ENCODE measurements around the gene PPIL1.

GRCh38 chr6:36853325-36853724 lies 21.3 kb downstream of the PPIL1 start:
- no peak for TF ChIP-seq POLR2A (IDR thresholded peaks at IDR 0.05; ENCODE audit: low read length)
- TF ChIP-seq, protein P1, sequence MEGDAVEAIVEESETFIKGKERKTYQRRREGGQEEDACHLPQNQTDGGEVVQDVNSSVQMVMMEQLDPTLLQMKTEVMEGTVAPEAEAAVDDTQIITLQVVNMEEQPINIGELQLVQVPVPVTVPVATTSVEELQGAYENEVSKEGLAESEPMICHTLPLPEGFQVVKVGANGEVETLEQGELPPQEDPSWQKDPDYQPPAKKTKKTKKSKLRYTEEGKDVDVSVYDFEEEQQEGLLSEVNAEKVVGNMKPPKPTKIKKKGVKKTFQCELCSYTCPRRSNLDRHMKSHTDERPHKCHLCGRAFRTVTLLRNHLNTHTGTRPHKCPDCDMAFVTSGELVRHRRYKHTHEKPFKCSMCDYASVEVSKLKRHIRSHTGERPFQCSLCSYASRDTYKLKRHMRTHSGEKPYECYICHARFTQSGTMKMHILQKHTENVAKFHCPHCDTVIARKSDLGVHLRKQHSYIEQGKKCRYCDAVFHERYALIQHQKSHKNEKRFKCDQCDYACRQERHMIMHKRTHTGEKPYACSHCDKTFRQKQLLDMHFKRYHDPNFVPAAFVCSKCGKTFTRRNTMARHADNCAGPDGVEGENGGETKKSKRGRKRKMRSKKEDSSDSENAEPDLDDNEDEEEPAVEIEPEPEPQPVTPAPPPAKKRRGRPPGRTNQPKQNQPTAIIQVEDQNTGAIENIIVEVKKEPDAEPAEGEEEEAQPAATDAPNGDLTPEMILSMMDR (IDR thresholded peaks at IDR 0.05): no peak
- TF ChIP-seq GATA3 (IDR thresholded peaks at IDR 0.05; ENCODE audit: borderline replicate concordance): no peak
- no peak for TF ChIP-seq SMC3 (IDR thresholded peaks at IDR 0.05)
- TF ChIP-seq RAD21 (conservative IDR thresholded peaks at IDR 0.05 in 1 of 2, IDR thresholded peaks at IDR 0.05 in 1 of 2): no peak
- no peak for TF ChIP-seq ELK1 (IDR thresholded peaks at IDR 0.05; ENCODE audit: low read depth, low read length)
- TF ChIP-seq BHLHE40 (IDR thresholded peaks at IDR 0.05; ENCODE audit: low read depth, low read length): no peak
- no peak for TF ChIP-seq EP300 (IDR thresholded peaks at IDR 0.05)
- TF ChIP-seq RCOR1 (IDR thresholded peaks at IDR 0.05; ENCODE audit: low read depth, low read length): no peak
- TF ChIP-seq ZFP36 (IDR thresholded peaks at IDR 0.05; ENCODE audit: borderline replicate concordance, partially characterized antibody): no peak

All from A549 (cell line).